Loucy (cell line): ENCODE data around the gene KCND2.

Source experiments
- H2AFZ ChIP-seq: fragments of 200-600 bp; sonication (generic); 2 replicates; pipeline ENCODE4 v1.6.0; 2016; ENCODE audit warnings: antibody characterized with exemption, mild to moderate bottlenecking, low read length, moderate library complexity
- H3F3A ChIP-seq: fragments of 200-600 bp; 2 replicates; pipeline ENCODE4 v1.6.0; 2016; ENCODE audit warnings: antibody characterized with exemption, low read depth, mild to moderate bottlenecking
- H3K27me3 ChIP-seq: fragments of 200-600 bp; sonication (generic); 2 replicates; pipeline ENCODE4 v1.6.1; 2014; ENCODE audit warnings: low read length, mild to moderate bottlenecking; ENCODE audit not compliant: insufficient read depth, poor library complexity, severe bottlenecking
- H3K36me3 ChIP-seq: fragments of 200-600 bp; sonication (generic); 2 replicates; pipeline ENCODE4 v1.6.1; 2016; ENCODE audit warnings: low read length; ENCODE audit not compliant: insufficient read depth
- H3K4me1 ChIP-seq: fragments of 200-600 bp; sonication (generic); 2 replicates; pipeline ENCODE4 v1.5.1; 2014; ENCODE audit warnings: low read length, mild to moderate bottlenecking; ENCODE audit not compliant: insufficient read depth, poor library complexity, severe bottlenecking
- H3K4me2 ChIP-seq: fragments of 200-600 bp; sonication (generic); 2 replicates; pipeline ENCODE4 v1.6.0; 2014; ENCODE audit warnings: antibody characterized with exemption, low read length, low read depth, mild to moderate bottlenecking; ENCODE audit not compliant: poor library complexity, severe bottlenecking
- H3K4me3 ChIP-seq: fragments of 200-600 bp; sonication (generic); 2 replicates; pipeline ENCODE4 v1.5.1; 2014; ENCODE audit warnings: low read length, mild to moderate bottlenecking, mixed read lengths; ENCODE audit not compliant: poor library complexity, severe bottlenecking
- H3K79me2 ChIP-seq: fragments of 200-600 bp; sonication (generic); 2 replicates; pipeline ENCODE4 v1.6.1; 2014; ENCODE audit warnings: low read length; ENCODE audit not compliant: insufficient read depth
- H3K9ac ChIP-seq: fragments of 200-600 bp; sonication (generic); 2 replicates; pipeline ENCODE4 v1.6.0; 2014; ENCODE audit warnings: mild to moderate bottlenecking, low read depth, low read length, moderate library complexity; ENCODE audit not compliant: poor library complexity, severe bottlenecking
- H3K9me2 ChIP-seq: fragments of 200-600 bp; sonication (generic); replicated peaks from 2 replicates; pipeline ENCODE4 v1.6.1; 2016; ENCODE audit warnings: low read depth, low read length, mixed read lengths
- H3K9me3 ChIP-seq: fragments of 200-600 bp; sonication (generic); 2 replicates; pipeline ENCODE4 v1.6.1; 2014; ENCODE audit warnings: mild to moderate bottlenecking, antibody characterized with exemption, low read length, low read depth; ENCODE audit not compliant: insufficient read depth
- H4K20me1 ChIP-seq: fragments of 200-600 bp; sonication (generic); 2 replicates; pipeline ENCODE4 v1.6.0; 2014; ENCODE audit warnings: antibody characterized with exemption, low read length, mild to moderate bottlenecking; ENCODE audit not compliant: insufficient read depth, poor library complexity, severe bottlenecking
- CTCF ChIP-seq: fragments of 200-600 bp; sonication (generic); conservative IDR thresholded peaks from 2 replicates; pipeline ENCODE4 v1.5.1; 2014; ENCODE audit warnings: mild to moderate bottlenecking, antibody characterized with exemption, low read length
- EZH2phosphoT487 ChIP-seq: fragments of 200-600 bp; IDR thresholded peaks from 2 replicates; pipeline ENCODE4 v1.6.1; 2018; ENCODE audit warnings: antibody characterized with exemption, mild to moderate bottlenecking, moderate library complexity, borderline replicate concordance

Gene KCND2

GRCh38 chr7:120603366-120603765, 330.4 kb downstream of the KCND2 start:
- Histone ChIP-seq H3K9me3 (no peaks in the 10 kb centered on the region), H3K4me3 (no peak overlapping the region), H3K9ac (no peak overlapping the region), H3K36me3 (no peaks in the 10 kb centered on the region), H3K27me3 (no peaks in the 10 kb centered on the region), H3K79me2 (no peaks in the 10 kb centered on the region), H3K4me1 (no peaks in the 10 kb centered on the region), H4K20me1 (no peaks in the 10 kb centered on the region), H3K9me2 (no peaks in the 10 kb centered on the region), H3F3A (no peaks in the 10 kb centered on the region), H3K4me2 (no peak overlapping the region), H2AFZ (no peak overlapping the region)
- TF ChIP-seq EZH2phosphoT487 (no peak), CTCF (no peak)

- no peak overlapping the region for H3K4me3 ChIP-seq
- no peaks in the 10 kb centered on the region for H3K36me3 ChIP-seq
- H3K79me2 ChIP-seq: no peaks in the 10 kb centered on the region
- no peaks in the 10 kb centered on the region for H3K9me3 ChIP-seq
- H3K27me3 ChIP-seq: no peaks in the 10 kb centered on the region
- TF ChIP-seq EZH2phosphoT487: no peak
- TF ChIP-seq CTCF: no peak
- no peak overlapping the region for H2AFZ ChIP-seq
- H4K20me1 ChIP-seq: no peaks in the 10 kb centered on the region
- H3K4me1 ChIP-seq: no peaks in the 10 kb centered on the region
- H3F3A ChIP-seq: no peaks in the 10 kb centered on the region
- no peak overlapping the region for H3K4me2 ChIP-seq
- no peaks in the 10 kb centered on the region for H3K9me2 ChIP-seq
- H3K9ac ChIP-seq: no peak overlapping the region
Measured at GRCh38 chr7:120609136-120609753, 336.3 kb downstream of the KCND2 start.

GRCh38 chr7:120611975-120612374, 339.0 kb downstream of the KCND2 start:
- no peaks in the 10 kb centered on the region for H3K36me3 ChIP-seq
- TF ChIP-seq EZH2phosphoT487: no peak
- TF ChIP-seq CTCF: no peak
- no peak overlapping the region for H2AFZ ChIP-seq
- no peaks in the 10 kb centered on the region for H4K20me1 ChIP-seq
- no peaks in the 10 kb centered on the region for H3K9me2 ChIP-seq
- no peaks in the 10 kb centered on the region for H3K4me1 ChIP-seq
- H3K4me3 ChIP-seq: no peak overlapping the region
- H3F3A ChIP-seq: no peaks in the 10 kb centered on the region
- H3K27me3 ChIP-seq: no peaks in the 10 kb centered on the region
- H3K9me3 ChIP-seq: no peaks in the 10 kb centered on the region
- no peak overlapping the region for H3K9ac ChIP-seq
- no peak overlapping the region for H3K4me2 ChIP-seq
- H3K79me2 ChIP-seq: no peaks in the 10 kb centered on the region
